GM21786 (cell line): Measurements from ENCODE around the gene HIGD1A.
A peak's percentile ranks its signal among the peaks of the same experiment; 100 is the strongest.

ENCODE experiments used
- ATAC-seq: cut with Tn5 transposase; IDR thresholded peaks from one replicate; pipeline ENCODE4 v1.9.1; 2021; ENCODE audit not compliant: unreplicated experiment

HIGD1A gene

DNA sequence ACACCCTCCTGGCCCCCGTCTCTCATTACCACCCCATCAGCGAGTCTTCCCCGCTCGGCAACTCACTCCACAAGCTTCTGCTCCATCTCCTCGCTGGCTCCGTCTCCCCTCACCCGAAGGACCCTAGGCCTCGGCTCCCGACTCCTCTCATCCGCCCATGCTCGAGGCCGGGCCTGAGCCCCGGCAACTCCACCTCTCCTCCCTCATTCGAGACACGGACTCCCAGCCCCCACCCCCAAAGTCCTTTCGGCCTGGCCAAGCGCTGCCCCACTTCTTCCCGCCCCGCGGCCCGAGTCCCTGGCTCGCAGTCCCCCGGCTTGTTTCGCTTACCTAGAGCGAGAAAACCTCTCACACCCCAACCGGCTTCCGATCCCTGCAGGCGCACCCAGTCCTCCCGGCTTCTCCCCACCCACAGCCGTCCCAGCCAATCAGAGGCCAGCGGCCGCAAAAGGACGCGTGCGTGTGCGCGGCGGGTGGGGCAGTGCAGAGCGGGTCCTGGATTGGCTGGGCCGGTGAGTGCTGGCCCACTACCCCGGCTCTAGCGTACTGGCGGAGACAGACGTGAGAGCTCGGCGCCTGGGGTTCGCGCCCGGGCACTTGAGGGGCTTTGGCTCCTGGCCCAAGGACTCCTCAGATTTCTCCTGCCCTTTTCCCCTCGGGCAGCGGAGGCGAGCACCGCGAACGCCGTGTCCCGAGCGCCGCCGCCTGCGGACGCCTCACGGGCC, at the start of gene HIGD1A:
HIGD1A (minus strand) TSS at position 385 of the 725 bp plus-strand sequence. CDS start 10,237 bp downstream, outside the sequence.
- peak; percentile 99 for ATAC-seq

DNA sequence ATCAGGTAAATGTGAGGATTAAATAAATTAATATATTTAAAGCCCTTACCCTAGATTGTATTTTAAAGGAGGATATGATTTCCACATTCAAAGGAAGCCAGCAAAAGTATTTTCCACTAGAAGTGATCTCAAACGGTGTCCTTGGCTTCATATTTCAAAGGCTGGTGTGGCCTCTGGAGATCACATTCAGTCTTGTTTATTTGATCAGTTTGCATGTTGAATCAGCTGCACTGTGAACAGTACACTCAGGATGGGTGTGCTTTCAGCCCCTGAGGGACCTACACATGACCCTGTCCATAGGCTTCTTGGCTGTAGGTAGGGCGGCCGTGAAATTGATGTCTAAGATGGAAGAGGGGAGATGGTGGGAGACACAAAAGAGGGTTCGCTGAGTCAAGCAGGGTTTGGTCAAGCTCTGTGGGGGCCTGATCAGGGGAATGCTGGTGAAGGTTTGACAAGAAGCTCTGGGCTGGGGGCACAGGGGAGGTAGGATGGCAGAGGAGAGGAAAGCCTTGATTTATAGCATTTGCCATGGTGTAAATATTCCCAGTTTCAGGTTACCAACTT, 49.5 kb upstream of the HIGD1A start:
- no peak for ATAC-seq

DNA sequence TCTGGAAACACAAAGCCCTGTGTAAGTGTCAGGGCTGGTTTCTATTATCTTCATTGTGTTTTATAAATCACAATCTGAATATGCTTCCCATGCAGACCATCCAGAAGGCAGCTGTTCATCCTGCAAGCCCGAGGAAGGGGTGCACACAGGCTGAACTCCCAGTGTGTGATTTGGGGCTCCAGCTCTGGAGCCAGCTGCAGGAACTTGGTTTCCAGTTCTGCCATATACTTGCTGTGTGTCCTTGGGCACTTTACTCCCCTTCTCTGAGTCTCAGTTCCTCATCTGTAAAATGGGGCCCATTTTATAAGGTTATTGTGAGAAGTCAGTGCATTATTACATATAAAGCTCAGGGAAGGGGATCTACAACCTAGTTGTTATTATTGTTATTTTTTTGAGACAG, 48.8 kb upstream of the HIGD1A start:
- no peak for ATAC-seq

DNA sequence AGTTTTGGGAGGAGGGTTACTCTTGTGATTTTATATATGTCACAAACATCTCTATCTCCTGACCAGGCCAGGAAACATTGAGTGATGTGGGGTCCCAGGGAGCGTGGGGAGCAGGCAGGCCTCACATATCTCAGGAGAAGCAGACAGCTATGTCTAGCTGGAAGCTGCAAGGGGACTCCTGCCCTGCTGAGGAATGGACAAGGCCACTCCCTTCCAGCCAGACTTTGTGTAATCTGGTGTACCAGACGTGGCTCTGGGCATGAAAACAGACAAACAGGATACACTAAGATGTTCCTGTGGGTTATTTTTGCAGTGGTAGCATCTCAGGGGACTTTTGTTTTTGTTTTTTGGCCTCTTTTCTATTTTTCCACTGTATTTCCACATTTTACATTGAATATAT, 48.2 kb upstream of the HIGD1A start:
- no peak for ATAC-seq

DNA sequence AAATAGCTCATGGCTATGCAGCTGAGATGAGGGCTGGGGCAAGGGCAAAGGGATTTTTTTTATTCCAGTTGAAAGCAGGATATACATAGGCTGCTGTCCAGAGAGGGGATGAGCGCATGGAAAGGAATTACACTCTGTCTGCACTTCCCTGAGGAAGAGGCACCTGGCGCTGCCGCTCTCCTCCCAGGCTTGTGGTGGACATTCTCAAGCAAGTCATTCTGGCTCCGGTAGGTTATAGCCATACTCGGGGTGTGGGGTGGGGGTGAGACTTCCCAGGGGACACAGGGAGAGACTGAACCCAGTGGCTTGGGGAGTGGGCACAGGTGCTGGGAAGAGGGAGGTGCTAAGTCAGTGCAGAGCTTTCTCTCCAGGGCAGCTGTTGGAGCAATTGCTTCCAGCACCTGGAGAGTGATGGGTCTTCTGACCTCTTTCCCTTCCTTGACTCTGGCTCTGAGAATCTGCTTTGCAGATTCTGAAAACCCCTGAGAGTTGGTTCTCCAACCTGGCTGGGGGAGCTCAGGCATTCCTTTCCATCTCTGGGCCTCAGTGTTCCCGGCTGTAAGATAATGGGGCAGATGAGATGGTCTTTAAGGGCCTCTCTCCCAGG, 47.0 kb upstream of the HIGD1A start:
- ATAC-seq = no peak

DNA sequence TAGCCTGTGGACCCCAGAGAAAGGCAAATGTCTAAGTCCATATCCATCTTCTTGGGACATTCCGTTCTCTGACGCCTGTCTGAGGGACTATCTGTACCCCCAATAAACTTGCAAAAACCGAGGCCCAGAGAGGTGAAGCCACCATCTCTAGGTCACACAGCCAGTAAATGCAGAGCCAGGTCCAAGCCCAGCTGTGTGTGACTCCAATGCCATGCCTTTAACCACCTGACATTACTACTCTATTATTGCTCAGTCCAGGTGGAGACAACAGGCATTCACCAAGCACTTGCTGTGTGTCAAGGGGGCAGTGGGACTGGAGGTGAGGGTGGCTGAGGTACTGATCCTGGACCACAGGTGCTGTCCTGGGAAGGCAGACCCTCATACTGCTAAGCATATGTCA, 46.0 kb upstream of the HIGD1A start:
- ATAC-seq = no peak

DNA sequence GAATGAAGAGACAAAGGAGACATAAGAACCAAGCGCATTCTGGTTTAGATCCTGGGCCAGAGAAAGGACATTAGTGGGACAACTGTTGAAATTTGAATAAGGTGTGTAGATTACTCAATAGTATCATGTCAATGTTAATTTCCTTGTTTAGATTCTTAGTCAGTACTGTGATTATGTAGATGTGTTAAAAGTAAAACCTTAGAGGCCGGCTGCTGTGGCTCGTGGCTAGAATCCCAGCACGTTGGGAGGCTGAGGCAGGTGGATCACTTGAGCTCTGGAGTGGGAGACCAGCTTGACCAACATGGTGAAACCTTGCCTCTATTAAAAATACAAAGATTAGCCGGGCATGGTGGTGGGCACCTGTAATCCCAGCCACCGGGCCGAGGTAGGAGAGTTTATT, 44.7 kb upstream of the HIGD1A start:
- no peak for ATAC-seq

DNA sequence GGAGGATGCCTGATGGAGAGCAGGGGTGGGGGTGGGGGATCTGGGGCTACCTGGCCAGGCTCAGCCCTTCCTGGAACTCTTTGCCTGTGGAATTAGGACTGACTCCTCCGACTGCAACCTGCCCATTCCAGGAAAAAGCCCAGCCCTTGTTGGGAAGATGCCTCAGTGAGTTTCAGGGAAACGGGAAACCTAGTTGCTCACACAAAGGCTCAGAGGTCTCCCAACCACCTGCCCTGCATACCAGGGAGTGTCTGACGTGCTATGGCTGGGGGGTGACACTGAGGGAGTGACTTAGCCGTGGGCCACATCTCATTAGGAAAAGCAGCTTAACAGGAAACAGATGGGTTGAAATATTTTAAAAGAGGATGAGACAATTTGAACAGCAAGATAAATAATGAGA, 43.4 kb upstream of the HIGD1A start:
- ATAC-seq = no peak

DNA sequence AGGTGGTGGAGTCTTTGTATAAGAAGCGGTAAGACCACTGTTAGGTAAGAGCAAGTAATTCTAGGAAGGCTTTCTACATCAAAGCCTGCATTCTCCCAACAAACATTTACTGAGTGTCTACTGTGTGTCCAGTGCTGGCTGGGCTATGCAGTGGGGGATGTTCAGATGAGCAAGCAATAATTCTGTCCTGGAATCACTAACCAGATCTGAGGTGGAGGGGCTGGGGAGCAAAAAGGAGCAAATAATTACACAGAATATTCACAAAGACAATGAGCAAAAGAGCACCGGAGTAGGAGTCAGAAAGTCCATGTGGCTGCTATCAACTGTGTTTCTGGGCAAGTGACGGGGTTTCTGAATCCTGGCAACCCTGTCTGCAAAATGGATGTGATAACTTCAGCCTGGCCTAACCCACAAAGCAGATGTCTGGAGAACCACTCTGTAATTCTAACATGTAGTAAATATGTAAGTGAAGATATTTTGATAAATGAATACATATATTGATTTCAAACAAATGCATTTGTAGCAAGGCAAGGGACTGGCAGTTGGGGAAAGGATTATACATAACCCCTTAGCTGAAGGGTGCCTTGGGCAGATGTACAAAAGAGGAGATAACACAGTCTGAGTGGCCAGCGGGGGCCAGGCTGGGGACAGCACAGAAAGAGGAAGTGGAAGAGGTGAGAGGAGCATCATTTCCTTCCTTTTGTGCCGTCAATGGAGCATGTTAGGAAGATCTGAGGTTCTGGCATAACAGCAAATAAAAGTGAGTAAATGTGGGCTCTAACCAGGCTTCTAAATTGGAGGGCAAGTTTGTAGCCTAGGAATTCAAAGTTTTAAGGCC, 42.6 kb upstream of the HIGD1A start:
- ATAC-seq = peak; percentile 65

DNA sequence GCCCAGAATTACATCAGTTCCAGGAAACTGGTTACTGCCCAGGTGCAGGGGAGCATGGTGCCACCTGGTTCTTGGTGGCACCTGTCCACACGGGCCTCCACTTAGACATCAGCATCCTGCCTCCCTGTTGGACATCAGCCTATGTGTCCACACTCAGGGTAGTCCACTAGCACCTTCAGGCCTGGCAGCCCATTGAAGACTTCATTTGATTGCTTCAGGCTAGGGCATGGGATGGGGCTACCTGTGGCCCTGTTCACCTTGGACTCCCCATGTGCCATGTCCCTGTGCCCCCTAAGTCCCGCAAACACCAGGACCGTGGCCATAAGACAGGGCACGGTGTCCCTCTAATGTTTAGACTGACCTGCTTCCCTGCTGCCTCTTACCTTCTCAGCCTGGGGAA, 40.5 kb upstream of the HIGD1A start:
- no peak for ATAC-seq

DNA sequence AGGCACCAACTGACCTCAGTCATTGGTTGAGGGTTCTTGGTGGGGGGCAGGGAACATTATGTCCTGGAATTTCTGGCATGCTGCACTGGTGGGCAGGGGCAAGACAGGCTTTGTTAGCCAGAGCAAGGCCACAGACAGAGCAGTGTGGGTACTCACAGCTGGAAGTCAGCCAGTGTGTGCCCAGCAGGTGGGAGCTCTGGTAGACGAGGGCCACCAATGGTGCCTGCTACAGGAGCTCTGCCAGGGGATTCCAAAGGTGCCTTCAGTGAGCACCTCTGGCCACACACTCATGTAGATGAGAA, 40.1 kb upstream of the HIGD1A start:
- ATAC-seq = no peak

DNA sequence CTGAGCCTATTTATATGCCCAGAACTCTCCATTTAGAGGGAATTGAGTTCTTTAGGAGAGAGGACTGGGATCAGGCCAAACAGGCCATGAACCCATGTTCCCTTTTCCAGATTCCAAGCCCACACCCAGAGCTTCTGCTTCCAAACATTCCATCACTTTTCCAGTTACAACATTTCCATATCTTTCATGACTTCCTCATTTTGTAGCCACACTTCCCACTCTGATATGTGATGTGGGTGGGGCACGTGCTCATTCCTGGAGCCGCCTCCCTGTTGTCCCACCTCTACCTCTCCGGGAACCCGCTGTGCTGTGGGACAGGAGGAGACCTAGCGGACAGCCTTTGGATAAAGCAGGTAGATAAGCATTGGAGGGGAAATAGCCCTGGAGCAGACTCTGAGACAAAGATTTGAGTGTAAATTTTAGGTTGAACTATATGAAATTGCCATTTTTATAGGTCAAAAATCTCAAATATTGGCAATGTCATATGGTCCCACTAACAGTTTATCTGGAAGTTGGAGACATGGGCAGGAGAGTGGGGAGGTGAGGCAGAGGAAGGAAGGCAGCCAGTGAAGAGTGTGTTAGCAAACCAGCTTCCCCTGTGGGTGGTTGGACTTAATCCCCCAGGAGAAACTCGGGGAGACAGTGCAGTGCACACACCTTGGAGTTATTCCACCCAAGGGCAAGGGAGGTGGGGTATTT, 39.6 kb upstream of the HIGD1A start:
- no peak for ATAC-seq

DNA sequence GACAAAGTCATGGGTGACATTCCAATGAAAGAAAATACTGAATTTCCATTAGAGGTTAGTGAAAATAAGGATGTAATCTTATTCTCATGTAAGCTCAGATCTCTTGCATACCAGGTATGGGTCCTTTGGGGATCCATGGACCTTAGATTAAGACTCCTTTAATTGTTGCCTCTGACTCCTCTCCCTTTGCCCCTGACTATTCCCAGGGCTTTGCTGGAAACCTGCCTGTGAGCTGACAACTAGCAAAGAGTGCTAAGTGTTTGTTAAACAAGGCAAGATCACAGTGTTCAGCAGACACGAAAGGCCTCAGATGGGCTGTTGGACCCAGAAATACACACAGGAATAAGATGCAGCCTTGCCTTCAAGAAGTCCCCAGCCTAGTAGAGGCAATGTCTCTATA, 37.0 kb upstream of the HIGD1A start:
- ATAC-seq = no peak

DNA sequence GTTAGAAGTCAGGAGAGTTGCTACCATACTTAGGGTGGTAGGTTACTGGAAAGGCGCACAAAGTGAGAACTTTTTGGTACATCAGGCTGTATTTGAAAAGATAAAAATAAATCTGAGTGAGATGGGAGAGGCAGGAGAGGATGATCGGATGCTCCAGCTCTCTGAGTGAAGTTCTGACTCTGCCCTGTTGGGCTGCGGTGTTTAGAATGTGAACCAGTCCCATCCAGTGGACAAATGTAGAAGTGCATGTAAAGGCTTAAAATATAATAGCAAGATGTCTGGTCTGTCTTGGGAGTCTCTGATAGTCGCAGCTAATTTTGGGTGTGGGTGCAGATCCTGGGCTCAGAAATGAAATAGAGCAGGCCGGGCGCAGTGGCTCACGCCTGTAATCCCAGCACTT, 35.3 kb upstream of the HIGD1A start:
- peak; percentile 95 for ATAC-seq

DNA sequence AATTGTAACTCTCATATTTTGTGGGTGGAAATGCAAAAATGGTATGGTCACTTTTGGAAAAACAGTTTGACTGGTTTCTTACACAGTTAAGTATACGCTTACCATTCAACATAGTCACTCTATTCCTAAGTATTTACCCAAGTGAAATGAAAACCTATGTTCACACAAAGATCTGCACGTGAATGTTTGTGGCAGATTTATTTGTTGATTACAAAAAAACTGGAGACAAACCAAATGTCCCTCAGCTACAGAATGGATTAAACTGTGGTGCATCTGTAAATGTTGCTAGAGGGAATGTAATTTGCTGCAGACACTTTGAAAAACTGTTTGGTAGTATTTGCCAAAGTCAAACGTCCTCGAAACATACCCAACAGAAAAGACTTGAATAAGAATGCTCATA, 34.3 kb upstream of the HIGD1A start:
- no peak for ATAC-seq

DNA sequence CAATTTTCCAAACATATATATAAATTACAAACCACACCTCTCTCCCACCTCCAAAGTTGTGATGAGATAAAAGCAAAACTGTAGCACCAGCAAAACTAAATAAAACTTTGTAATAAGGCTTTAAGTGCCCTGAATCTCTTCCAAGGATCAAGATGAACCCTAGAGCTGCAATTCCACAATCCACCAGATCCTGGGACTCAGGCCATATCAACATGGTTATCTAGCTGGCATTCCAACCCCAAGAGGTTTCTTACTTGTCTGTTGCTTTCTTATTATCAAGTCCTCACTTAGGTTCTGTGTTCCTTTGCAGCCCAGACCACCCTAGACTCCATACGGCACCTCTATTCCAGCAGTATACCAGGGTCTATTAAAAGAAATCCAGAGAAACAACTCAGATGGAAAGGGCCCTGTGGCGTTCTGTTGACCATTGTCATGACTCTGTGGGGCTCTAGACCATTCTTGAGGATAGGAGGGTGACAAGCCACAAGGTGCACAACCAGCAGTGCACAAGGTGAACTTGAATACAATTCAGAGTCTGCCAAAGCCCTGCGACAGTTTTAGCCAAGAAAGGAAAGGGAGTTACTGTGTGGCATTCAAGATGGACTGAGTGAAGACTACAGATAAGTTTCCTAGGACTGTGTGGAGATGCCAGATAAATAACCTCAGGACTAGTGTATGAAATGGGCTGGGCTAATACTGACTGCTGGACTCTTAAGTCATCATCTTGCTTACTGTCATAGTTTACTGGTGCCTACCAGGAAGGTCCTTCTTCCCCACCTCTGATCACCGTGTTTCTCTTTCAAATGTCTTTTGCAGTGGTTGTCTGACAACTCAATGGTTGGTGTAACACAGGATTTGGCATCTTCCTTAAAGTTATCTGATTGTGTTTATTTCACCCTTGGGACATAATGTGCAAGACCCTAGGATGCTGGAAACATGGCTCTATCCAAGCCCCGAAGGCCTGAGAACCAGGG, 32.1 kb upstream of the HIGD1A start:
- no peak for ATAC-seq

DNA sequence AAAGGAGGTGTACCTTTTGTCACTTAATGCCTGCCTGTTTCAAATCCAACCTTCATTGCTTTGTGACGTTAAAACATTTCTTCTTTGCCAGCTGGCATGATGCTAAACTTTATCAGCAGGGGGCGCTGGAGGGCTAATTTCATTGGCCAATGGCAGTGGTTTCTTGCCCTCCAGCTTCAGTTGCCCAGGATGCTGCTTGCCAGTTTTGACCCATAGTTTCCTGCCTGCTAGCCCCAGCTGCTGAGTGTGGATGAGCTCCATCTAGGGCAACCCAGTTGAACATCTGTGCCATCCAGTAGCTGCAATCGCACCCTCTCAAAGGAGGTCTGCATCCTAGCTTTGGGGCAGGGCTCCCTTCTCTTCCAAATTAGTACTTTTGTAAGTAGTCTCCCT, 27.0 kb upstream of the HIGD1A start:
- ATAC-seq = peak; percentile 62

DNA sequence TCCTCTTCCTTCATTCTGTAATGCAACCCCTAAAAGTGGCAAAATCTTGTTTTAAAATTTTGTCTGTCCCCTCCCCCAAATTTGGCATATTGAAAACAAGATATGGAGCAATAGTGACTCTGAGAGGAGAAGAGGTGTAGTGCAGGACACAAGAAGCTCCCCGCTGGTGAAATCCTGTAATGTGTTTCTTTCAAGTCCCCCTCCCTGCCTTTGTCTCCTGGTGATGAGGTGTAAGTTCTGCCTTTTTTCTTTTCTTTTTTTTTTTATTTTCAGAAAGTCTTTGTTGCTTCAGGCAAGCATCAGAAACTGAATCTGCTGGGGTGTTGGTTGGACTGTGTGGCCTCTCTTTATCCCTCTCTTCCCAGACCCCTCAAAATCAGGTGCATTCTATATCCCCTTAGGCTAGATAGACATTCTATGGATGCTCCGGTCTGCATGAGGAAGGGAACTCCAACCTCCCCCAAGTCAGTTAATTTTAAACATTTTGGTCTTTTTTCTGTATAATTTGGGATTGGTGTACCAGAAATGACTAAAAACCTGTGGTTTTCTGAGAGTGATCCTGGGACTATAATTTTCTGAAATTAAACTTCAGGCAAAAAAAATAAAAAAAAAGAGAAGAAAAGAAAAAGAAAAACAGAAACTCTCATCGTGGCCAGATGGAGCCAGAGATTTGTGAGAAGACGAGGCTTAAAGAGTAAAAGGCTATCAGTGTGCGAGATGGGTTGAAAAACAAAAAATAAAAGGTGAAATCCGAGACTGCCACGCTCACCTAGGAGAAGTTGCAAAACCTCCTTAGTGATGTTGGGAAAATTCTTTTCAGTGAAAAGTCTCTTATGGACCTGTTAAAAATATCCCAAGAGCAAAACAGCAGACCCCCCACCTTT, 26.4 kb upstream of the HIGD1A start:
- no peak for ATAC-seq
